Measurements from ENCODE around the gene PLCXD1. TPM values are rescaled to one million over a fixed set of nuclear protein-coding genes. Genes with fewer than 3 reads are reported as not detected.

PLCXD1 gene
- total and polyA plus RNA-seq, 9 of the 15 experiments (the other 6 are each of a cell fraction or from before 2014, with no cell fraction given), result 6.0 to 60.2 (median 39.5) TPM

DNA sequence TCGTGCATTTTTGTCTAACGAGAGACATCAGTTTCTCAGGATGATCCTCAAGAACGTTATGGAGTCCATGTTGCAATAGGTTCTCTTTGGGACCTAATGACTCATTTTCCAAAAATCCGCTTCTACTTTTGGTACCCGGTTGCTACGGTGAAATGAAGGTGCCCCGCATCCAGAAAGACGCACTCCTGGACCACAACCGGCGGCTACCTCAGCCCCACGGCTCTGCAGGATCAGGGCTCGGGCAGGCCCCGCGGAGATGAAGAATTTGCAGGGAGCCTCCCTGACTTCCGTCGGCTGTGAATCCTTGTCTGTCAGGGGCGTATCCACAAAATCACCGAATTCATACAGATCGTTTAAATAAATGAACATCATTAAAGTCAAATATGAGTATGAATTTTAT lies 21.8 kb downstream of the PLCXD1 start:
- ATAC-seq (no peak), DNase-seq (ENCODE audit: extremely low read depth in 1 of 4, low spot score in 3 of 4) (no peak), FAIRE-seq (no peak)
- TSS peak; percentile 44 for BruUV-seq (replicated peaks)
- ChIA-PET CTCF (ENCODE audit: low intra/inter-chr PET ratio) (no interaction called here), POLR2A (no interaction called here)
- Histone ChIP-seq H3K36me3 (ENCODE audit: control insufficient read depth, insufficient read depth, low read length) (peaks cover 67% of the 10 kb centered on the region), H3K27me3 (ENCODE audit: control insufficient read depth in 2 of 2, insufficient read depth in 2 of 2, low read length in 2 of 2) (no peaks in the 10 kb centered on the region), H4K20me1 (replicated peaks; ENCODE audit: control insufficient read depth, insufficient read depth, low read length) (no peaks in the 10 kb centered on the region), H3K9me3 (replicated peaks; ENCODE audit: control insufficient read depth, insufficient read depth, low read depth, low read length) (no peaks in the 10 kb centered on the region), H3K79me2 (ENCODE audit: control insufficient read depth, insufficient read depth, low read length) (no peaks in the 10 kb centered on the region), H3K4me2 (ENCODE audit: insufficient read depth, low read length) (no peak overlapping the region), H2AFZ (ENCODE audit: low read depth, low read length) (no peak overlapping the region), H3K4me1 (replicated peaks in 1 of 2; ENCODE audit: control insufficient read depth in 2 of 2, insufficient read depth in 2 of 2, low read length in 2 of 2) (peaks cover 0 to 8% of the 10 kb centered on the region in 2 experiments; a peak in 2 of 5 replicates), H3K9ac (ENCODE audit: insufficient read depth in 1 of 2, low read depth in 2 of 2, low read length in 2 of 2) (no peak overlapping the region), H3K4me3 (no peak overlapping the region), H3K9me1 (ENCODE audit: control insufficient read depth, insufficient read depth, low read length) (no peaks in the 10 kb centered on the region), H3K27ac (ENCODE audit: extremely low read depth, low read depth, low read length) (no peak overlapping the region)
- in situ Hi-C loops (cut with MboI), result no loop called here
- 92% methylated on average over 17 of the region's 19 CpGs for WGBS (ENCODE audit: insufficient coverage, low coverage, missing lambda C conversion rate)
- intact Hi-C loops (cut with micrococcal nuclease), result no loop called here
- TF ChIP-seq POLR2G (IDR thresholded peaks at IDR 0.05; ENCODE audit: low read depth, low read length) (peak; percentile 37; the same call in 1 of the 2 replicates), THAP7 (CRISPR knock-in tag; IDR thresholded peaks at IDR 0.05) (no peak)
- TF ChIP-seq, protein P1, sequence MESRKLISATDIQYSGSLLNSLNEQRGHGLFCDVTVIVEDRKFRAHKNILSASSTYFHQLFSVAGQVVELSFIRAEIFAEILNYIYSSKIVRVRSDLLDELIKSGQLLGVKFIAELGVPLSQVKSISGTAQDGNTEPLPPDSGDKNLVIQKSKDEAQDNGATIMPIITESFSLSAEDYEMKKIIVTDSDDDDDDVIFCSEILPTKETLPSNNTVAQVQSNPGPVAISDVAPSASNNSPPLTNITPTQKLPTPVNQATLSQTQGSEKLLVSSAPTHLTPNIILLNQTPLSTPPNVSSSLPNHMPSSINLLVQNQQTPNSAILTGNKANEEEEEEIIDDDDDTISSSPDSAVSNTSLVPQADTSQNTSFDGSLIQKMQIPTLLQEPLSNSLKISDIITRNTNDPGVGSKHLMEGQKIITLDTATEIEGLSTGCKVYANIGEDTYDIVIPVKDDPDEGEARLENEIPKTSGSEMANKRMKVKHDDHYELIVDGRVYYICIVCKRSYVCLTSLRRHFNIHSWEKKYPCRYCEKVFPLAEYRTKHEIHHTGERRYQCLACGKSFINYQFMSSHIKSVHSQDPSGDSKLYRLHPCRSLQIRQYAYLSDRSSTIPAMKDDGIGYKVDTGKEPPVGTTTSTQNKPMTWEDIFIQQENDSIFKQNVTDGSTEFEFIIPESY (CRISPR knock-in tag; IDR thresholded peaks at IDR 0.05), result 0 out of 2 replicates have a peak, but pooled peaks have one; percentile 24
